Stimulated activated CD8-positive, alpha-beta memory T cell treated with anti-CD3 and anti-CD28 coated beads, Interleukin-4, amount 100 ng/mL, for 1 hour (primary cell): ENCODE data around the gene FAT1.

ENCODE experiments used
- DNase-seq, 2 donors: peaks; one replicate each; pipeline ENCODE4 v3.0.0-alpha.2; 2020; ENCODE audit warnings: low read depth in 2 of 2, low spot score in 1 of 2

FAT1 gene

GRCh38 chr4:186755550-186756519, 32.2 kb upstream of the FAT1 start:
- no peak for DNase-seq

DNA sequence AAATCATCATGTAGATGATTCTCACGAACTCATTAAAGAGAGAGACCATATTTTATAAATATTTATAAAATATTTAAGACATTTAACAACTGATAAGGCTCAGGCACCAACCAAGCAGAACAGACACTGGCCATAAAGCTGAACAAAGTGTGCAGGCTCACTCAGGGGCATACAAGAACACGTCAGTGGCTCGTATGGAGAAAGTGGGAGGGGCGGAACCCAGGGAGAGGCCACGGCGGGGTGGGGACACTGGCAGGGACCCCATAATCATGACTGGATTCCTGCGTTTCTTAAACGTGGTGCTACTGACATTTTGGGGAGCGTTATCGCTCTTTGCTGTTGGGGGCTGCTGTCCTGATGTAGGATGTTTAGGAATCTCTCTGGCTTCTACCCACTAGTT, 31.3 kb upstream of the FAT1 start:
- DNase-seq: no peak

- DNase-seq: no peak
Observed at GRCh38 chr4:186752325-186752724, 28.7 kb upstream of the FAT1 start.

DNA sequence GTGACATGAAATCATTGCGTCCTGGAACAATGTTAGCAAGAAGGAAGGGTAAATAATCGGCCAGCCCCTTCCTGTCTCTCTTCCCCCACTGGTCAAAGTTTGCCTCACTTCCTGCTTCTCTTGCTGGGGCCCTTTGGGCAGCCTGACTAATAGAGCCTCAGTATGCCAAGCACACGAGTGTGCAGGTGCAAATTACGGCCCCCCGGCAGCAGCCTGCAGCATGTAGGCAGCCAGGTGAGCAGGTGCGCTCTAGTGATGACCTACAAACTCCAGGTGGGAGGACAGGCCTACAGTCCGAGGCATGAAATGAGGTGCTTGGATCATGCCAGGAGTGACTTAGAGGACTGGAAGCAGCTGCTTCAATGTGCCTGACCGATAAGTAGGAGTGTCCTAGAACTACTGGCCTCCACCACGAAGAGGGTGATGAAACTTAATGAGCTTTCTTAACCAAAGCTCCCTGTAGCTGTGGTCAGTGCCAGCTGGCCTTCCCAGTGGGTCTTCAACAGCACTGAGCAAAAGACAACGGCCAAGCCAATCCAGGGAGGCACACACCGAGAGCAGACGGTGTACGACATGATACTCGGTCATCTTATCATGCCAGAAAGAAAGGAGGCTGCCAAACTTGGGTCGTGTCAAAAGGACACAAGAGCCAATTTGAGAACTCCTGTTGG, 26.1 kb upstream of the FAT1 start:
- DNase-seq: no peak

GRCh38 chr4:186746581-186746980, 22.9 kb upstream of the FAT1 start:
- DNase-seq: no peak

GRCh38 chr4:186743261-186743660, 19.6 kb upstream of the FAT1 start:
- no peak for DNase-seq

- DNase-seq: no peak
Observed at GRCh38 chr4:186740822-186741221, 17.2 kb upstream of the FAT1 start.

- no peak for DNase-seq
Observed at GRCh38 chr4:186739802-186740434, 16.3 kb upstream of the FAT1 start.

GRCh38 chr4:186739317-186739716, 15.7 kb upstream of the FAT1 start:
- no peak for DNase-seq

DNA sequence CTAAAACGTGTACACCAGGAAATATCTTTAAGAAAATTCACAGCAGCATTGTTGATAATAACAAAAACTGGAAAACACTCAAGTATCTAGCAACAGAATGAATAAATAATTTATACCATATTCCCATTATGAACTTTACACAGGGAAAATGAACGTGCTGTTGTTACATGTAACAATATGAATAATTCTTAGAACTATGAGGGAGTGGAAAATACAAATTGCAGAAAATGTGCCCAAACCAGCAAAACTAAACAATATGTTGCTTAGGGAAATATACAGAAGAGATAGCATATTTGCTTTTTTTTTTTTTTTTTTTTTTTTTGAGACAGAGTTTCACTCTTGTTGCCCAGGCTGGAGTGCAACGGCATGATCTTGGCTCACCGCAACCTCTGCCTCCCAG, 14.8 kb upstream of the FAT1 start:
- DNase-seq: no peak

- no peak for DNase-seq
Observed at GRCh38 chr4:186737427-186737826, 13.8 kb upstream of the FAT1 start.

DNA sequence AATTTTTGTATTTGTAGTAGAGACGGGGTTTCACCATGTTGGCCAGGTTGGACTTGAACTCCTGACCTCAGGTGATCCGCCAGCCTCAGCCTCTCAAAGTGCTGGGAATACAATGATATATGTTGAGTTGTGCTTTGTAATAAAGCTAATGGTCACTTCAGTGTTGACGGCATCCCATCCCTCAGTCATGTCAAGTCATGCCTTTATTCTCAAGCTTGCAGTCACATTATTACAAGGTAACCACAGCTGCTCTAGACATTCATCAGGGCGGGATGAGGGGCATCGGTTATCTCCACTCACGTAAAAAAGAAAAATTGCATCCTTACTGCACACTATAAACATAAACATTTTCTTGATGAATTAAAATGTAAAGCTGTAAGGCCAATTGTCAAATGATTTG, 12.8 kb upstream of the FAT1 start:
- DNase-seq: no peak

GRCh38 chr4:186734251-186734650, 10.6 kb upstream of the FAT1 start:
- DNase-seq: no peak

DNA sequence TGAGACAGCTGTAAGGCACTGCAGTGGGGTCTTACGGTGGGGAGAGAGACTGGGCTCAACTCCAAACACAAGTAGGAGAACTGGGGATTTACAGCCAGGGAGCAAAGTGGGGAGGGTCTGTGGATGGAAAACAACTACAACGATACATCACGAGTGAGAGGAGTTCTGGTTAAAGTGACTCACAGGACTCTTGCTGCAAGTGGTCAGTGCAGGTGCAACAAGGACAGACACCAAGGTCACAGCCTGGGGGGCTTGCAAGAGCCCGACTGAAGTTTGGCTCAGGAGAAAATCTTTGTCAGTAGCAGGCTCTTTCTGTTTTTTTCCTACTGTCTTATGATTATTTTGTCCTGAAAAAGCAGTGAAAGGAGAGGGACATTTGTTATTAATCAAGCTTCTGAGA, 10.1 kb upstream of the FAT1 start:
- DNase-seq: no peak

GRCh38 chr4:186730621-186731020, 7.0 kb upstream of the FAT1 start:
- DNase-seq: no peak

DNA sequence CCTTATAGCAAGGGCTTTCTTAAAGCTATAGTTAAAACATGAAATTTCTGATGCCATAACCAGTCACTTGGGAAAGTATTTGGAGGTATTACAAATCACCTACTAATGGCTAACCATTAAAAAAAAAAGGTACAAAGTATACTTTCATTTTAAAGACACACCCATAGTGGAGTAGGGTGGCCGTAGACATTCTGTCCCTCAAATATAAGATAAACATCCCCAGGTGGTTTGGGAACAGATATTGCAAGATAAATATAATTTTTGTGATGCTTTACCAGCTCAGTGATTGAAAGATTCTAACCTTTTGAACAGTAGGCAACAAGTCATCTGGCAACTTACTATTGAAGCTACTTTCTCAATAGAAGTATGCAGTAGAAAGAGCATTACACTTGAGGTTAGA, 6.2 kb upstream of the FAT1 start:
- no peak for DNase-seq

DNA sequence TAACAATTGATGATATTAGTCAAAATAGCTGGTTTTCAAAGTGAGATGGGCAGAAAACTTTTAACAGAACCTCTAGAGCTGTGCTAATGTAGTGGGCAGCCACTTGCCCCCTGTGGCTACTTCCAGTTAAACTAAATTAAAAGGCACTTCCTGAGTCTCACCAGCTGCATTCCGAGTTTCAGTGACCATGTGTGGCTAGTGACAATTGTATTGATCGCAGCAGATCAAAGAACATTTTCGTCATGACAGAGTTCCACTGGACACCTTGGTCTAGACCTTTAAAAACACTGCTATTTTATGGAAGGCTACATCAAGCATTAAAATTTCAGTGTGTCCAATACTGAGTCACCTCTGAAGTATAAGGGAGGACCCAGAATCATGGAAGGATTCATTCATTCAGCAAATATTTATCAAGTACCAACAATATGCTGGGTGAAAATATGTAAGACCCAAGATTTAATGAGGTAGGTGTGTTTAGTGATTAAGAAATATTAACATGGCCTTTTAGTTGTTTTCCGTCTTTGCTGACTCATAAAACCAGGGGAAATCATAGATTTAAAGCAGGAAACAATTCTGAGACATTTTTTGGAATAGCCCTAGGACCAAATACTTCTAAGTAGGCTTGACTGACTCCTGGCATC, 5.1 kb upstream of the FAT1 start:
- no peak for DNase-seq

- no peak for DNase-seq
Observed at GRCh38 chr4:186727977-186728519, 4.4 kb upstream of the FAT1 start.

DNA sequence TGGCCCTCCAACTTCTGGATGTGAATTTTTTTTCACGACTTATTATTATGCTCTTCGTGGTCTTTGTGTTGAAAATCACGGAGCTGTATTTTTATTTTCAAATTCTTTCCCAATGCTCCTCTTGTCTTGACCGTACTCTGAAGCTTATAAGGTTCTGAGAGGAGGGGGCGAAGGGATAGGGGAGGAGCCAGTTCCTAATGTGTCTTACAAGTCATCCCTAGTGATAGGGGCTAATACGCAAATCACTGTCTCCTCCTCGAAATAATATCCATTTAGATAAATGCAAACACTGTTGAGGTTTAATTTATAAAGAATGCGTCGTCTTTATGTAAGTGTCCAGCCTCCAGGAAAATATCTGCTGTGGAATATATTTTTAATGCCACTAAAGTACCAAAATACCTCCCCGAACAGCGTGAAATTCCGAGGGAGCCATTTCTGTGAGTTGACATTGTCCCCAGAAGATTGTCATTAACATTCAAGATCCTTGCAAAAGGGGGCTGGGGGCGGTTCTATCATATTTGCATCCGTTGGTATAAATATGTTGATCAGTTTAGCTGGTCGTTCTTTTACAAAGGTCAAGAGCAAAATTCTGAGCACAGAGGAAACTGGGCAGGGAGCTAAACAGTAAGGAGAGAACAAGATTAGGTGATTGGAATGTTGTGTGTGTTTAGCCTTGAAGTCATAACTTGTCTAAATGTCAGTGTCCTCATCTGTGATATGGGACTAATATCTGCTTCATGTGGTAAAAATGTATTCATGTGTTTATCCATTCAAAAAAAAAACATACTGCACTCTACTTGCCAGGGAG, 3.7 kb upstream of the FAT1 start:
- DNase-seq: no peak

GRCh38 chr4:186726426-186727168, 2.9 kb upstream of the FAT1 start:
- no peak for DNase-seq
